Breast epithelium (tissue), 4 donors: ENCODE data around the gene SH3D19. TPM values are rescaled to one million over a fixed set of nuclear protein-coding genes. Genes with fewer than 3 reads are reported as not detected.
"Not testable (repeated sequence)": the region's sequence is repeated elsewhere in the genome, so short reads cannot be mapped to it uniquely, and the experiment has no call there.

Source experiments
- DNase-seq, 2 donors: peaks; one replicate each; pipeline ENCODE4 v3.0.0-alpha.2; 2019; ENCODE audit warnings: low spot score in 2 of 2
- H3K27ac ChIP-seq, 2 donors: fragments of 200-600 bp; sonication (generic) in 1 of 2; one replicate each; pipeline ENCODE4 v1.5.1; 2016 to 2019; ENCODE audit warnings: mild to moderate bottlenecking in 1 of 2
- H3K27me3 ChIP-seq, 2 donors: fragments of 200-600 bp; sonication (generic) in 1 of 2; one replicate each; pipeline versions ENCODE4 v1.5.1 to v1.6.0; 2017 to 2019; ENCODE audit warnings: control low read depth in 1 of 2, mild to moderate bottlenecking in 1 of 2
- H3K36me3 ChIP-seq: fragments of 200-600 bp; one replicate; pipeline ENCODE4 v1.5.1; 2019
- H3K4me1 ChIP-seq, 2 donors: fragments of 200-600 bp; sonication (generic); one replicate each; pipeline ENCODE4 v1.5.1; 2016 to 2019; ENCODE audit warnings: control low read depth in 1 of 2
- H3K4me3 ChIP-seq, 3 donors: fragments of 200-600 bp; sonication (generic); 1 replicate in 2 of 3; 2 replicates in 1 of 3; pipeline ENCODE4 v1.5.1; 2016 to 2019; ENCODE audit warnings: mild to moderate bottlenecking in 3 of 3, moderate library complexity in 2 of 3
- H3K9me3 ChIP-seq, 2 donors: fragments of 200-600 bp; sonication (generic) in 1 of 2; one replicate each; pipeline ENCODE4 v1.5.1; 2016 to 2019; ENCODE audit warnings: control low read depth in 1 of 2
- POLR2A ChIP-seq: fragments of 450-650 bp; IDR thresholded peaks from one replicate; pipeline ENCODE4 v1.6.1; 2016; ENCODE audit warnings: antibody characterized with exemption, mild to moderate bottlenecking, moderate library complexity
- POLR2AphosphoS5 ChIP-seq, 3 donors: sonication (generic); formaldehyde crosslinking; IDR thresholded peaks; one replicate each; pipeline ENCODE4 v1.6.1; 2017; ENCODE audit warnings: antibody characterized with exemption in 3 of 3
- intact Hi-C: fragments of 100-400 bp; cut with DNase I; formaldehyde crosslinking; loops from one replicate; pipeline ENCODE4 v1.15.1; 2023; ENCODE audit warnings: low total_unique reads
- total RNA-seq, 3 donors: library from RNA; depleted of rRNA; stranded (reverse); fragments of >200 nt; gene quantifications; one replicate each; pipeline ENCODE4 v1.1.0, GENCODE V29; 2016
- TF ChIP-seq, protein P1 (sequence below), 3 donors: fragments of 450-650 bp; IDR thresholded peaks; one replicate each; pipeline ENCODE4 v1.5.1; 2016 to 2017; ENCODE audit warnings: antibody characterized with exemption in 3 of 3, mild to moderate bottlenecking in 3 of 3, moderate library complexity in 3 of 3

SH3D19 gene
- total RNA-seq, 3 donors from 2014 or later, result 82.9 to 297 (median 113) TPM

DNA sequence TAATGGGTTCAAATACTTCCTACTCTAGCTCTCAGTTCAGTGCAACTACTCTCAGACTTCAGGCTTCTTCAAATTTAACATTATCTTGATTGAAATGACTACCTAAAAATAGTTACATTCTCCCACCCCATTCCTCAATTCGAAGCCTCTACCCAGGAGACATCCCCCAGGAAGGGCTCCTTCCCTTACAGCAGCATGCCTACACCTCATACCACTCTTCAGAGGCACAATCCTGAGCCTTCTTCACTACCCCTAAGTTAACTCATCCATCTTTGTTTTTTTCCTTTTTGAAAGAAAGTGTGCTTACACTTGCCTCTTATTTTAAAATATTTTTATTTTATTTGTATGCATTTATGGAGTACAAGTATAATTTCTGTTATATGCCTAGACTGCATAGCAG is 65.7 kb downstream of the SH3D19 start:
- TF ChIP-seq, protein P1, sequence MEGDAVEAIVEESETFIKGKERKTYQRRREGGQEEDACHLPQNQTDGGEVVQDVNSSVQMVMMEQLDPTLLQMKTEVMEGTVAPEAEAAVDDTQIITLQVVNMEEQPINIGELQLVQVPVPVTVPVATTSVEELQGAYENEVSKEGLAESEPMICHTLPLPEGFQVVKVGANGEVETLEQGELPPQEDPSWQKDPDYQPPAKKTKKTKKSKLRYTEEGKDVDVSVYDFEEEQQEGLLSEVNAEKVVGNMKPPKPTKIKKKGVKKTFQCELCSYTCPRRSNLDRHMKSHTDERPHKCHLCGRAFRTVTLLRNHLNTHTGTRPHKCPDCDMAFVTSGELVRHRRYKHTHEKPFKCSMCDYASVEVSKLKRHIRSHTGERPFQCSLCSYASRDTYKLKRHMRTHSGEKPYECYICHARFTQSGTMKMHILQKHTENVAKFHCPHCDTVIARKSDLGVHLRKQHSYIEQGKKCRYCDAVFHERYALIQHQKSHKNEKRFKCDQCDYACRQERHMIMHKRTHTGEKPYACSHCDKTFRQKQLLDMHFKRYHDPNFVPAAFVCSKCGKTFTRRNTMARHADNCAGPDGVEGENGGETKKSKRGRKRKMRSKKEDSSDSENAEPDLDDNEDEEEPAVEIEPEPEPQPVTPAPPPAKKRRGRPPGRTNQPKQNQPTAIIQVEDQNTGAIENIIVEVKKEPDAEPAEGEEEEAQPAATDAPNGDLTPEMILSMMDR (IDR thresholded peaks at IDR 0.05), result no peak
- TF ChIP-seq POLR2AphosphoS5 (IDR thresholded peaks at IDR 0.05), result no peak
- TF ChIP-seq POLR2A, result no peak
- no peak for DNase-seq
- H3K27me3 ChIP-seq, result no peaks in the 10 kb centered on the region
- H3K9me3 ChIP-seq, result no peaks in the 10 kb centered on the region
- no peak overlapping the region for H3K4me3 ChIP-seq
- intact Hi-C loops, result no loop called here
- H3K4me1 ChIP-seq, result no peaks in the 10 kb centered on the region
- H3K27ac ChIP-seq, result no peak overlapping the region
- H3K36me3 ChIP-seq, result no peaks in the 10 kb centered on the region

DNA sequence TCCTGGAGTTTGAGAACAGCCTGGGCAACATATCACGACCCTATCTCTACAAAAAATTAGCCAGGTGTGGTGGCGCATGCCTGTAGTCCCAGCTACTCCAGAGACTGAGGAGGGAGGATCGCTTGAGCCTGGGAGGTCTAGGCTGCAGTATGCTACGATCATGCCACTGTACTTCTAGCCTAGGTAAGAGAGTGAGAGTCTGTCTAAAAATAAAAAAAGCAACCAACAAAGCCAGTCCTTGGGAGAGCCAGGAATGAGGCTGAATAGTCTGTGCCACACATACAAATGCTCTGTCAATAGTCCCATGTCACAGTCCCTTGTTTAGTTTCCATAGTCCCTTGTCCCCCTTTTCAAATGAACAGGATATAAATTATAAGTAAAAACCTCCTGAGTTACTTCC is 67.7 kb downstream of the SH3D19 start:
- Histone ChIP-seq H3K27ac (no peak overlapping the region), H3K4me1 (no peaks in the 10 kb centered on the region), H3K4me3 (no peak overlapping the region), H3K27me3 (no peaks in the 10 kb centered on the region), H3K36me3 (no peaks in the 10 kb centered on the region), H3K9me3 (no peaks in the 10 kb centered on the region)
- no peak for DNase-seq
- intact Hi-C loops, result no loop called here
- TF ChIP-seq POLR2A, result no peak
- TF ChIP-seq, protein P1 (IDR thresholded peaks at IDR 0.05), result no peak
- TF ChIP-seq POLR2AphosphoS5 (IDR thresholded peaks at IDR 0.05), result no peak

DNA sequence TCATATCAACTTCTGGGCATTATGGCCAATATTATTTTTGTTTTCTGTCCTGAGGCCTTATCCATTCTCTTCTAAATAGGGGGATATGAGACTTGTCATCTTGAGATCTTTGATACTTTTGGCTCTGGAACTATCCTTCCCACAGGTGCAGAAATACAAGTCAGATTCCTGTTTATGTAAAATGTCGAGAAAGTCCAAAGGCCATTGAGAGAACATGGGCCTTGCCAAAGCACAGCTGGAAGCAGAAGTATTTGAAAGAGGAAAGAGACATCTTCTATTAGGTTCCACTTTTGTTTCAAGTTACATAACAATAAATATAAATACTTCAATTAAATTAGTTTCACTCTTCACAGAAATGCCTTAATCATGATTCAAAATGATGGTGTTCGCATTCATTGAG is 69.3 kb downstream of the SH3D19 start:
- Histone ChIP-seq H3K27ac (no peak overlapping the region), H3K4me3 (no peak overlapping the region), H3K9me3 (no peaks in the 10 kb centered on the region), H3K4me1 (peaks cover 0 to 2% of the 10 kb centered on the region in 2 donors), H3K27me3 (no peaks in the 10 kb centered on the region), H3K36me3 (no peaks in the 10 kb centered on the region)
- TF ChIP-seq POLR2AphosphoS5 (IDR thresholded peaks at IDR 0.05) (no peak), POLR2A (no peak)
- TF ChIP-seq, protein P1 (IDR thresholded peaks at IDR 0.05), result no peak
- intact Hi-C loops, result no loop called here
- DNase-seq, result no peak

DNA sequence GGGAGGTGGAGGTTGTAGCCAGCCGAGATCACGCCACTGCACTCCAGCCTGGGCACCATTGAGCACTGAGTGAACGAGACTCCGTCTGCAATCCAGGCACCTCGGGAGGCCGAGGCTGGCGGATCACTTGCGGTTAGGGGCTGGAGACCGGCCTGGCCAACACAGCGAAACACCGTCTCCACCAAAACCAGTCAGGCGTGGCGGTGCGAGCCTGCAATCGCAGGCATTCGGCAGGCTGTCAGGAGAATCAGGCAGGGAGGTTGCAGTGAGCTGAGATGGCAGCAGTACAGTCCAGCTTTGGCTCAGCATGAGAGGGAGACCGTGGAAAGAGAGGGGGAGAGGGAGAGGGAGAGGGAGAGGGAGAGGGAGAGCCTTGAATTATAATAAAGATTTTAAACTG is 69.7 kb downstream of the SH3D19 start:
- not testable (repeated sequence) for H3K9me3 ChIP-seq, H3K4me3 ChIP-seq, H3K27ac ChIP-seq

DNA sequence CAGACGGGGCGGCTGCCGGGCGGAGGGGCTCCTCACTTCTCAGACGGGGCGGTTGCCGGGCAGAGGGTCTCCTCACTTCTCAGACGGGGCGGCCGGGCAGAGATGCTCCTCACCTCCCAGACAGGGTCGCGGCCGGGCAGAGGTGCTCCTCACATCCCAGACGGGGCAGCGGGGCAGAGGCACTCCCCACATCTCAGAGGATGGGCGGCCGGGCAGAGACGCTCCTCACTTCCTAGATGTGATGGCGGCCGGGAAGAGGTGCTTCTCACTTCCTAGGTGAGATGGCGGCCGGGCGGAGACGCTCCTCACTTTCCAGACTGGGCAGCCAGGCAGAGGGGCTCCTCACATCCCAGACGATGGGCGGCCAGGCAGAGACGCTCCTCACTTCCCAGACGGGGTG is 70.2 kb downstream of the SH3D19 start:
- H3K27me3 ChIP-seq, H3K27ac ChIP-seq, H3K9me3 ChIP-seq, intact Hi-C loops, H3K36me3 ChIP-seq, H3K4me3 ChIP-seq, H3K4me1 ChIP-seq, DNase-seq: not testable (repeated sequence)

More for the DNA sequence above, 69.7 kb downstream of the SH3D19 start:
- H3K36me3 ChIP-seq, H3K4me1 ChIP-seq, H3K27me3 ChIP-seq, DNase-seq, intact Hi-C loops: not testable (repeated sequence)

DNA sequence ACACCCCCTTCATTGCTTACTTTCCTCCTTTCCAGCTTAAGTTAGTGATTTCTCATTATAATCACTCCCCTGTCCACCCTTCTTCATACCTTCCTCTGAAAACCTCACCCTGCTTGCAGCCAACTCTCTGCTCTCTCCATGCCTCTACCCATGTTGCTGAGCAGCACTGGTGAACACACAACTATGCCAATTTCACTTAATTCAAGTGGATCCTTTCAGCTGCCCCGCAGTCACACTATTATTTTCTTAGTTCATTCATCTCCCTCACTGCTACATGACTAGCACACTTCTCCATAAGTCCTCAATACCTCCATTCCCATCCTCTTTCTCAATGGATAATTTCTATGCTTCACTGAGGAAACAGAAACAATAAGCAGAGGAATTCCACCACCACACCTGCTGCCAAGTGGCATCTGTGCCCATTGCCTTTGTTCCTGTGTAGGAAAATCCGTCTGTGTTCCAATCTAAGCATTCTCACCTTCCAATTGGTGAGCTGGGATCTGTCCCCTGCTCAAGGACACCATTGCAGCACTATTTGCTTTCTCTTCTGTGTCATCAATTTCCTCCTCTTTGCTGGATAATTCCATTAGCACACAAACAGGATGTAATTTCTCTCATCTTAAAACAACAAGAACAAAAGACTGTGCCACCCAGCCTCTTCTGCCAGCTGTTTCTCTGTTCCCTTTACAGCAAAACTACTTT is 73.7 kb downstream of the SH3D19 start:
- Histone ChIP-seq H3K9me3 (no peaks in the 10 kb centered on the region), H3K27ac (peak overlapping the region; percentile 2 to 45), H3K4me1 (peaks cover 0 to 2% of the 10 kb centered on the region in 2 donors), H3K27me3 (no peaks in the 10 kb centered on the region), H3K4me3 (no peak overlapping the region), H3K36me3 (no peaks in the 10 kb centered on the region)
- no peak for TF ChIP-seq POLR2A
- TF ChIP-seq, protein P1 (IDR thresholded peaks at IDR 0.05), result no peak
- TF ChIP-seq POLR2AphosphoS5 (IDR thresholded peaks at IDR 0.05), result no peak
- intact Hi-C loops, result no loop called here
- no peak for DNase-seq
